HG03280 (cell line): Measurements from ENCODE around the gene SERPINH1.

Experiments
- ATAC-seq: cut with Tn5 transposase; IDR thresholded peaks from one replicate; pipeline ENCODE4 v1.9.1; 2021; ENCODE audit warnings: mild to moderate bottlenecking, moderate library complexity; ENCODE audit not compliant: unreplicated experiment

SERPINH1 gene

DNA sequence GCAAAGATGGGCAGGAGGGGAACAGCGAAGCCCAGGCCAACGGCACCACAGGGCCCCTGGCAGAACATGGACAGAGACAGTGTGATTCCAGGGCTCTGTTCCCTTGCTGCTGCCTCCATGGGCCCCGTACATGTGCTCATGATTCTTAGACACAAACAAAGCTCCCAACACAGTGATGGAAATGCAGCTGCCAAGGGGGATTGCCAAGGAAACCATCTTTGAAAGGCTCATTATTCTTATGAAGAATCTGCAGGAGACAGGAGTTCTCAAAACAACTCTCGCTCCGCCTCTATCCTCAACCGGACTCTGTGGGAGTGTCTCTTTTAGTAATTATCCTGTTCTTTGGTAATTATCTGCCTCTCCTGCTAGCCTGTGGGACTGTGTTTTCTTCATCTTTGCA, 32.2 kb downstream of the SERPINH1 start:
- no peak for ATAC-seq

GRCh38 chr11:75595429-75595828, 33.4 kb downstream of the SERPINH1 start:
- ATAC-seq, result no peak

- ATAC-seq, result no peak
These were observed 34.9 kb downstream of the SERPINH1 start for GRCh38 chr11:75596914-75597313.

DNA sequence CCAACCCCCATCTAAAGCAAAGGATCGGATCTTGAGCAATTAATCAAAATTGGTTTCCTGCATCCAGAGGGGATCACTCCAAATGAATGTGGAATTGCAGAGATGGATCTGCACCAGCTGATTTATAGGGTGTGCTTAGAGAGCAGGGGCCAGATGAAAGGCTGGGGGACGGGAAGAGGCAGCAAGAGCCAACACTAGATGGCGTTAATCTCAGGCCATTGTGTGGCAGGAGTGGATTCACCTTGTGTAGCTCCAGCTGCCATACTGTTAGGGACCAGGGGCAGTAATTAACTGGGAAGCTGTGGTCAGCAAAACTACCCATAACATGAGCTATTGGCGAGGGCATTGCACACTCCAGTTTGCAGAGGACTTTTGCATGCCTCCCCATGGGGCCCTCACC, 35.6 kb downstream of the SERPINH1 start:
- ATAC-seq, result no peak

DNA sequence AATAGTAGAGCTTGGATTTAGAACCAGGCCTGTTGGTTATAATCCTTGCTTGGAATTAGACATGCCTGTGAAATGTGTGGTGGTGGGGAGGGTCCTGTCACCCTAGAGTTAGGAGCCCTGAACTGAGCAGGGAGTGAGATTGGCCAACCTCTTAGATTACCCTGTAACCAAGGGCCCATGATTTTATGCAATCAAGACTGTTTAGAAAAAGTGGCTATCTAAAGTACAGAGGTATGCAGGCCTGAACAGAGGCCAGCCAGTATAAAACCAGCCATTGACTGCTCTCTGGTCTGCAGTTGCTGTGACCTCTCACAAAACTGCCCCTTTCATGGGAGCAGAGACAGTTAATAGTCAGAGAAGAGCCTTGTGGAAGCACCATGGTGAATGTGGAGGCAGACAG, 36.2 kb downstream of the SERPINH1 start:
- ATAC-seq, result no peak

GRCh38 chr11:75598900-75599299, 36.8 kb downstream of the SERPINH1 start:
- ATAC-seq, result no peak

GRCh38 chr11:75600356-75600755, 38.3 kb downstream of the SERPINH1 start:
- no peak for ATAC-seq

- no peak for ATAC-seq
These were observed 39.4 kb downstream of the SERPINH1 start for GRCh38 chr11:75601494-75601893.

- no peak for ATAC-seq
These were observed 40.9 kb downstream of the SERPINH1 start for GRCh38 chr11:75602951-75603350.

- ATAC-seq, result no peak
These were observed 42.0 kb downstream of the SERPINH1 start for GRCh38 chr11:75603791-75604736.

DNA sequence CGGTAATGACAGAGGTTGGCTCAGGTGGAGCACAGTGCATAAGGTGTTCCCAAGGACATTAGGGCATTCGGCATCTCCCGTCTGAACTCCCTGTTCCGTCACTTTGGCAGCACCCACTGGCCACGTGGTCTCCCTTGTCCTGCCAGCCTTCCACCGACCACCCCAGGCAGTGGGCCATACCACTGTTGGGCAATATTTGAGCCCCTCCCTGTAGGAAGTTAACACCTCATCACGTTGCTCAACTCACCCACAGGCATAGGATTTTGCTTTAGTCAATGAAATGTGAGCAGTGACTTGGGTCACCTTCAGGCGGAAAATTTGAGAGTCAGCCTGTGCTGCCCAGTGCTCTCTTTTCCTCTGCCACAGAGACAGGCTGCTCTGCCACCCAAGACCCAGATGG, 44.0 kb downstream of the SERPINH1 start:
- no peak for ATAC-seq

- no peak for ATAC-seq
These were observed 49.8 kb downstream of the SERPINH1 start for GRCh38 chr11:75611823-75612222.

- no peak for ATAC-seq
These were observed 53.7 kb downstream of the SERPINH1 start for GRCh38 chr11:75615751-75616150.

DNA sequence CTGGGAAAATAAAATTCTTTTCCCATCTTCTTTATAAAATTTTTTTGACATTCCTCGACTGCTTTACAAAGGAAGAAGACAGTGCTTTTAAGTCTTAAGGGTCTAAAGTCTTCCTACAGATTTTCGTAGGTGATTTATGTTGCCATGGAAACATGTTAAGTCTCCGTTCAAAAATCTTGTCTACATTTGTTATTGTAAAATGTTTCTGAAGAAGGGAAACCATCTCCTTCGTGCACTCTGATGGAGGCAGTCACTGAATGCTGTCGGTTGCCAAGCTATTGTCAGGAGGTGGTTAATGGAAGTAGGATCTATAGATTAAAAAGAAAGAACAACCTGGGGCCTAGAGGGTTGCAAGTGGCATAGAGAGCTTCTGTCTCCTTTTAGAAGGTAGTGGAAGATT, 54.2 kb downstream of the SERPINH1 start:
- ATAC-seq, result no peak
